Vagina (tissue), 2 donors: ENCODE results near the gene PTPRCAP.

ENCODE experiments used
- CTCF ChIP-seq, 3 experiments: fragments of 450-650 bp in 2 of 3; fragments of 200-600 bp in 1 of 3; sonication (generic) in 1 of 3; IDR thresholded peaks; one replicate each; pipeline ENCODE4 v1.5.1; 2017 to 2019; ENCODE audit warnings: antibody characterized with exemption in 3 of 3, mild to moderate bottlenecking in 2 of 3, moderate library complexity in 2 of 3
- POLR2AphosphoS5 ChIP-seq, 2 donors: sonication (generic); formaldehyde crosslinking; IDR thresholded peaks; one replicate each; pipeline ENCODE4 v1.9.0; 2017; ENCODE audit warnings: antibody characterized with exemption in 2 of 2, mild to moderate bottlenecking in 2 of 2, low read depth in 1 of 2; ENCODE audit not compliant: insufficient read depth in 1 of 2

GRCh38 chr11:67456068-67456705 lies 18.7 kb upstream of the PTPRCAP start:
- TF ChIP-seq CTCF (IDR thresholded peaks at IDR 0.05) (no peak), POLR2AphosphoS5 (IDR thresholded peaks at IDR 0.05; ENCODE audit: insufficient read depth in 1 of 2, low read depth in 1 of 2) (no peak)
